Measurements from ENCODE around the gene THRAP3. TPM values are rescaled to one million over a fixed set of nuclear protein-coding genes. Genes with fewer than 3 reads are reported as not detected.

THRAP3 gene
- total RNA-seq, 2 donors from 2014 or later: 145 to 165 TPM

- WGBS, 2 experiments (ENCODE audit: insufficient coverage in 1 of 2, insufficient read length in 1 of 2): 5 to 8% methylated on average over 21 to 83 of the region's 83 CpGs
- peaks cover 11% of the 10 kb centered on the region for H3K4me1 Mint-ChIP-seq
- peak overlapping the region; percentile 15 for H3K9ac ChIP-seq (ENCODE audit: extremely low read depth, low read length, poor library complexity, severe bottlenecking)
- H3K9me3 ChIP-seq (ENCODE audit: control insufficient read depth, low read length): no peaks in the 10 kb centered on the region
- H3K9me3 Mint-ChIP-seq: no peaks in the 10 kb centered on the region
- H3K27ac ChIP-seq (ENCODE audit: low read depth, low read length): no peak overlapping the region
- TF ChIP-seq CTCF (conservative IDR thresholded peaks at IDR 0.05): no peak
- H3K36me3 Mint-ChIP-seq (ENCODE audit: low read depth): peaks cover 2% of the 10 kb centered on the region
- H3K4me1 ChIP-seq (ENCODE audit: control insufficient read depth, insufficient read depth, low read length): peaks cover 3% of the 10 kb centered on the region
- H3K27me3 Mint-ChIP-seq (ENCODE audit: insufficient read depth): peaks cover 44% of the 10 kb centered on the region
- peaks cover 10% of the 10 kb centered on the region for H3K27me3 ChIP-seq (ENCODE audit: control insufficient read depth, insufficient read depth, low read length, poor library complexity, severe bottlenecking)
- peak overlapping the region; percentile 65 for H3K4me3 Mint-ChIP-seq
- peak overlapping the region; percentile 69 for H3K4me3 ChIP-seq (ENCODE audit: low read length)
- peak; percentile 84 for DNase-seq
- H3K27ac Mint-ChIP-seq: no peak overlapping the region
- no peaks in the 10 kb centered on the region for H3K36me3 ChIP-seq (ENCODE audit: control insufficient read depth, insufficient read depth, low read length)
Observed at GRCh38 chr1:36322786-36323635, 98.8 kb downstream of the THRAP3 start.

- Histone ChIP-seq H3K9ac (ENCODE audit: extremely low read depth, low read length, poor library complexity, severe bottlenecking) (peak within 1 kb of the TSS; percentile 32), H3K4me1 (ENCODE audit: control insufficient read depth, insufficient read depth, low read length) (peaks cover 3% of the 10 kb centered on the region), H3K27me3 (ENCODE audit: control insufficient read depth, insufficient read depth, low read length, poor library complexity, severe bottlenecking) (peaks cover 10% of the 10 kb centered on the region), H3K9me3 (ENCODE audit: control insufficient read depth, low read length) (no peaks in the 10 kb centered on the region), H3K36me3 (ENCODE audit: control insufficient read depth, insufficient read depth, low read length) (no peaks in the 10 kb centered on the region), H3K27ac (ENCODE audit: low read depth, low read length) (peak within 1 kb of the TSS; percentile 36), H3K4me3 (ENCODE audit: low read length) (peak within 1 kb of the TSS; percentile 78)
- H3K4me3 Mint-ChIP-seq: peak within 1 kb of the TSS; percentile 65
- peak within 1 kb of the TSS; percentile 94 for H3K27ac Mint-ChIP-seq
- TF ChIP-seq CTCF (conservative IDR thresholded peaks at IDR 0.05): no peak
- H3K27me3 Mint-ChIP-seq (ENCODE audit: insufficient read depth): peaks cover 44% of the 10 kb centered on the region
- no peaks in the 10 kb centered on the region for H3K9me3 Mint-ChIP-seq
- H3K4me1 Mint-ChIP-seq: peaks cover 11% of the 10 kb centered on the region
- no peaks in the 10 kb centered on the region for H3K36me3 Mint-ChIP-seq (ENCODE audit: low read depth)
- DNase-seq: peak; percentile 91
- 17 to 19% methylated on average over 13 to 31 of the region's 36 CpGs for WGBS, 2 experiments (ENCODE audit: insufficient coverage in 1 of 2, insufficient read length in 1 of 2)
Observed at GRCh38 chr1:36323636-36324352, 99.6 kb downstream of the THRAP3 start, which contains the start of gene EVA1B. TSS of gene EVA1B (minus strand) at chr1:36323645. CDS start at chr1:36323037, 608 bp downstream.

GRCh38 chr1:36324353-36324703 lies 100.1 kb downstream of the THRAP3 start:
- Histone ChIP-seq H3K27ac (ENCODE audit: low read depth, low read length) (peak overlapping the region; percentile 36), H3K9me3 (ENCODE audit: control insufficient read depth, low read length) (no peaks in the 10 kb centered on the region), H3K4me1 (ENCODE audit: control insufficient read depth, insufficient read depth, low read length) (peaks cover 3% of the 10 kb centered on the region), H3K36me3 (ENCODE audit: control insufficient read depth, insufficient read depth, low read length) (no peaks in the 10 kb centered on the region), H3K9ac (ENCODE audit: extremely low read depth, low read length, poor library complexity, severe bottlenecking) (no peak overlapping the region), H3K27me3 (ENCODE audit: control insufficient read depth, insufficient read depth, low read length, poor library complexity, severe bottlenecking) (peaks cover 10% of the 10 kb centered on the region), H3K4me3 (ENCODE audit: low read length) (peak overlapping the region; percentile 78)
- peak overlapping the region; percentile 65 for H3K4me3 Mint-ChIP-seq
- no peak overlapping the region for H3K27ac Mint-ChIP-seq
- peaks cover 39% of the 10 kb centered on the region for H3K27me3 Mint-ChIP-seq (ENCODE audit: insufficient read depth)
- H3K4me1 Mint-ChIP-seq: peaks cover 11% of the 10 kb centered on the region
- H3K36me3 Mint-ChIP-seq (ENCODE audit: low read depth): no peaks in the 10 kb centered on the region
- 70% methylated on average over 8 of the region's 9 CpGs; no CpG with 5 or more reads in 1 of the 2 experiments for WGBS, 2 experiments (ENCODE audit: insufficient coverage in 1 of 2, insufficient read length in 1 of 2)
- TF ChIP-seq CTCF (conservative IDR thresholded peaks at IDR 0.05): no peak
- no peaks in the 10 kb centered on the region for H3K9me3 Mint-ChIP-seq
- no peak for DNase-seq
